ENCODE data around the gene CAPN14. TPM values are rescaled to one million over a fixed set of nuclear protein-coding genes. Genes with fewer than 3 reads are reported as not detected.

The CAPN14 gene
- total RNA-seq, 2 donors from 2014 or later, result 0.08 TPM; not detected in 1

DNA sequence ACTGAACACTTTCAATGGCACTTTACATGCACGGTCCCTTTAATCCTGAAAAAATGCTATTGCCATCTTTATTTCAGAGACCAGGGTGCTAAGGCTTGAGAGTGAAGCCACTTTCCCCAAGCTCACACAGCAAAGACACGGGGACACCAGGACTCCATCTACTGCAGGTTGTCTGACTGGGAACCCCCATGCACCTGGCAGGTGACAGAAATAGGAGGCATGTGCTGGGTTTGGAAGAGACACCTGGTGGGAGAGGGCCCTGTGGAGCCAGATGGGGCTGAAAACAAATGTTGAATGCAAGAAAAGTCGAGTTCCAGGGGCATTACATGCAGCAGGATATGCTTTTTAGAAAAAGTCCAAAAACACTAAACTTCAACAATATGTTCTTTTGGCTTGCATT is 11.4 kb upstream of the CAPN14 start:
- H3K4me1 ChIP-seq, result no peaks in the 10 kb centered on the region
- no peaks in the 10 kb centered on the region for H3K27me3 ChIP-seq
- no peak overlapping the region for H3K27ac ChIP-seq
- no peak overlapping the region for H3K9ac ChIP-seq (ENCODE audit: low read depth in 2 of 2, low read length in 2 of 2)
- H3K36me3 ChIP-seq, result no peaks in the 10 kb centered on the region
- intact Hi-C loops (cut with DNase I), result no loop called here
- TF ChIP-seq, protein P1, sequence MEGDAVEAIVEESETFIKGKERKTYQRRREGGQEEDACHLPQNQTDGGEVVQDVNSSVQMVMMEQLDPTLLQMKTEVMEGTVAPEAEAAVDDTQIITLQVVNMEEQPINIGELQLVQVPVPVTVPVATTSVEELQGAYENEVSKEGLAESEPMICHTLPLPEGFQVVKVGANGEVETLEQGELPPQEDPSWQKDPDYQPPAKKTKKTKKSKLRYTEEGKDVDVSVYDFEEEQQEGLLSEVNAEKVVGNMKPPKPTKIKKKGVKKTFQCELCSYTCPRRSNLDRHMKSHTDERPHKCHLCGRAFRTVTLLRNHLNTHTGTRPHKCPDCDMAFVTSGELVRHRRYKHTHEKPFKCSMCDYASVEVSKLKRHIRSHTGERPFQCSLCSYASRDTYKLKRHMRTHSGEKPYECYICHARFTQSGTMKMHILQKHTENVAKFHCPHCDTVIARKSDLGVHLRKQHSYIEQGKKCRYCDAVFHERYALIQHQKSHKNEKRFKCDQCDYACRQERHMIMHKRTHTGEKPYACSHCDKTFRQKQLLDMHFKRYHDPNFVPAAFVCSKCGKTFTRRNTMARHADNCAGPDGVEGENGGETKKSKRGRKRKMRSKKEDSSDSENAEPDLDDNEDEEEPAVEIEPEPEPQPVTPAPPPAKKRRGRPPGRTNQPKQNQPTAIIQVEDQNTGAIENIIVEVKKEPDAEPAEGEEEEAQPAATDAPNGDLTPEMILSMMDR (IDR thresholded peaks at IDR 0.05), result no peak
- no peak overlapping the region for H3K4me3 ChIP-seq
- DNase-seq, result no peak
- H3K9me3 ChIP-seq, result no peaks in the 10 kb centered on the region

GRCh38 chr2:31227711-31228125 is 10.4 kb upstream of the CAPN14 start:
- no peak overlapping the region for H3K27ac ChIP-seq
- intact Hi-C loops (cut with DNase I), result no loop called here
- H3K4me3 ChIP-seq, result no peak overlapping the region
- no peaks in the 10 kb centered on the region for H3K36me3 ChIP-seq
- no peaks in the 10 kb centered on the region for H3K9me3 ChIP-seq
- DNase-seq, result no peak
- no peaks in the 10 kb centered on the region for H3K27me3 ChIP-seq
- H3K9ac ChIP-seq (ENCODE audit: low read depth in 2 of 2, low read length in 2 of 2), result no peak overlapping the region
- TF ChIP-seq, protein P1 (IDR thresholded peaks at IDR 0.05), result no peak
- no peaks in the 10 kb centered on the region for H3K4me1 ChIP-seq

GRCh38 chr2:31227110-31227509 is 9.8 kb upstream of the CAPN14 start:
- Histone ChIP-seq H3K27ac (no peak overlapping the region), H3K27me3 (no peaks in the 10 kb centered on the region), H3K4me3 (no peak overlapping the region), H3K9me3 (no peaks in the 10 kb centered on the region), H3K4me1 (no peaks in the 10 kb centered on the region), H3K9ac (ENCODE audit: low read depth in 2 of 2, low read length in 2 of 2) (no peak overlapping the region), H3K36me3 (no peaks in the 10 kb centered on the region)
- DNase-seq, result no peak
- intact Hi-C loops (cut with DNase I), result no loop called here
- TF ChIP-seq, protein P1 (IDR thresholded peaks at IDR 0.05), result no peak

DNA sequence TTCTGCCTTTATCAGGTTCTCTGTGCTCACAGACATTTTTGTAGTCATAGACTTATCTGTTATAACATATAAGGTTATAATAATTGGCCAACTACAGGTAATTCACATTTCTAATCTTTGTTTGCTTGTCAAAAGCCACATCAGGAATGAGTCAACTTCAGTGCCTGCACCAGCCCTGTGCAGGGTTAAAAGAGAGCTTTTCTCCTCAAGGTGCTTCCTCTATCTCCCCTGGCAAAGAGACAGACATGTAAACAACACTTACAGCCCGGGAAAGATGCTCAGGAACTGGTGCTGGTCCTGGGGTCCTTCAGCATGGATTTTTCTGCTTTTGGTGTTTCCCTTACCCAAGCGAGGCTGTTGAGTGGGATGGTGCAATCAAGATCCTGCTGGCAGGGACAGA is 9.0 kb upstream of the CAPN14 start:
- H3K4me3 ChIP-seq, result no peak overlapping the region
- no peak for DNase-seq
- no peak overlapping the region for H3K27ac ChIP-seq
- H3K9ac ChIP-seq (ENCODE audit: low read depth in 2 of 2, low read length in 2 of 2), result no peak overlapping the region
- no peaks in the 10 kb centered on the region for H3K36me3 ChIP-seq
- TF ChIP-seq, protein P1 (IDR thresholded peaks at IDR 0.05), result no peak
- no peaks in the 10 kb centered on the region for H3K27me3 ChIP-seq
- intact Hi-C loops (cut with DNase I), result no loop called here
- H3K4me1 ChIP-seq, result no peaks in the 10 kb centered on the region
- H3K9me3 ChIP-seq, result no peaks in the 10 kb centered on the region

DNA sequence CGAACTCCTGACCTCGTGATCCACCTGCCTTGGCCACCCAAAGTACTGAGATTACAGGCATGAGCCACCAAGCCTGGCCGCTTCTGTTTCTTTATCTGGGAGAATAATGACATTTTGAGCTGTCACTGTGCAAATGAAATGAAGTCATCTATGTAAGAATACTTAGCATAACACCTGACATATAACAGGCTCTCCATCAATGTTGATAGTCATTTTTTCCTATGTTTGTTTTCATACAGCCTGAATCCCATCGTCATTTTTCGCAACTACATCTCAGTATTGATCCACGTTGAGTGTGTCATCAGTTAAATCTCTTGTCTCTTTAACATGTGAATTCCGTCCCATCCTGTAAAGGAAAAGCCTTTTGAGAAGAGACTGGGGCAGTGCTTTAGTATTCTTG is 6.4 kb upstream of the CAPN14 start:
- Histone ChIP-seq H3K9ac (ENCODE audit: low read depth in 2 of 2, low read length in 2 of 2) (no peak overlapping the region), H3K9me3 (no peaks in the 10 kb centered on the region), H3K27me3 (no peaks in the 10 kb centered on the region), H3K36me3 (no peaks in the 10 kb centered on the region), H3K27ac (no peak overlapping the region), H3K4me1 (no peaks in the 10 kb centered on the region), H3K4me3 (no peak overlapping the region)
- DNase-seq, result no peak
- intact Hi-C loops (cut with DNase I), result no loop called here
- TF ChIP-seq, protein P1 (IDR thresholded peaks at IDR 0.05), result no peak

- intact Hi-C loops (cut with DNase I), result no loop called here
- H3K9ac ChIP-seq (ENCODE audit: low read depth in 2 of 2, low read length in 2 of 2), result no peak overlapping the region
- no peak overlapping the region for H3K27ac ChIP-seq
- TF ChIP-seq, protein P1 (IDR thresholded peaks at IDR 0.05), result no peak
- no peak overlapping the region for H3K4me3 ChIP-seq
- no peaks in the 10 kb centered on the region for H3K27me3 ChIP-seq
- no peaks in the 10 kb centered on the region for H3K36me3 ChIP-seq
- no peak for DNase-seq
- H3K4me1 ChIP-seq, result no peaks in the 10 kb centered on the region
- H3K9me3 ChIP-seq, result no peaks in the 10 kb centered on the region
These were observed 5.7 kb upstream of the CAPN14 start for GRCh38 chr2:31223026-31223425.

Measured in colonic mucosa (tissue), 4 donors.